Esophagus muscularis mucosa (tissue), 4 donors: Measurements from ENCODE around the gene DEDD2. TPM values are rescaled to one million over a fixed set of nuclear protein-coding genes. Genes with fewer than 3 reads are reported as not detected.

Source experiments
- DNase-seq: peaks from one replicate; pipeline ENCODE4 v3.0.0-alpha.2; 2017; ENCODE audit errors: extremely low spot score
- H3K27ac ChIP-seq, 4 donors: fragments of 200-600 bp; sonication (generic); replicated peaks in 1 of 4; 1 replicate in 3 of 4; 2 replicates in 1 of 4; pipeline ENCODE4 v1.5.1; 2016 to 2019; ENCODE audit warnings: mild to moderate bottlenecking in 1 of 4
- H3K27me3 ChIP-seq, 4 donors: fragments of 200-600 bp; sonication (generic); one replicate each; pipeline versions ENCODE4 v1.5.1 to v1.6.0; 2016 to 2019
- H3K36me3 ChIP-seq, 4 donors: fragments of 200-600 bp; sonication (generic); one replicate each; pipeline ENCODE4 v1.5.1; 2016 to 2019
- H3K4me1 ChIP-seq, 4 donors: fragments of 200-600 bp; sonication (generic); one replicate each; pipeline ENCODE4 v1.5.1; 2016 to 2019
- H3K4me3 ChIP-seq, 4 donors: fragments of 200-600 bp; sonication (generic); 1 replicate in 2 of 4; 2 replicates in 2 of 4; pipeline ENCODE4 v1.5.1; 2016 to 2019; ENCODE audit warnings: mild to moderate bottlenecking in 4 of 4, moderate library complexity in 1 of 4
- H3K9me3 ChIP-seq, 4 donors: fragments of 200-600 bp; sonication (generic); 1 replicate in 3 of 4; 2 replicates in 1 of 4; pipeline ENCODE4 v1.5.1; 2016 to 2019
- CTCF ChIP-seq, 3 experiments: fragments of 200-600 bp in 2 of 3; fragments of 450-650 bp in 1 of 3; sonication (generic) in 2 of 3; IDR thresholded peaks; one replicate each; pipeline ENCODE4 v1.5.1; 2017 to 2019; ENCODE audit warnings: antibody characterized with exemption in 3 of 3, mild to moderate bottlenecking in 2 of 3, moderate library complexity in 1 of 3
- EP300 ChIP-seq: sonication (generic); formaldehyde crosslinking; IDR thresholded peaks from one replicate; pipeline ENCODE4 v1.6.1; 2017; ENCODE audit warnings: antibody characterized with exemption
- POLR2A ChIP-seq: fragments of 450-650 bp; IDR thresholded peaks from one replicate; pipeline ENCODE4 v1.6.1; 2017; ENCODE audit warnings: antibody characterized with exemption, moderate library complexity, mild to moderate bottlenecking, low read depth
- POLR2AphosphoS5 ChIP-seq, 2 donors: sonication (generic); formaldehyde crosslinking; IDR thresholded peaks; one replicate each; pipeline ENCODE4 v1.6.1; 2017; ENCODE audit warnings: antibody characterized with exemption in 2 of 2
- WGBS: methylation state at CpG from one replicate; pipeline ENCODE4 v1.1.5; 2018; 5-methylcytosine and 5-hydroxymethylcytosine counted together
- intact Hi-C: fragments of 100-400 bp; cut with DNase I; formaldehyde crosslinking; loops from one replicate; pipeline ENCODE4 v1.15.1; 2023
- total RNA-seq, 4 donors: library from RNA; depleted of rRNA; stranded (reverse); fragments of >200 nt; gene quantifications; one replicate each; pipeline versions ENCODE4 v1.1.0 to v1.2.1, GENCODE V29; 2016

DEDD2 gene
- total RNA-seq, 4 donors from 2014 or later, result 22.0 to 42.1 (median 31.2) TPM

- intact Hi-C loops, result no loop called here
- no peaks in the 10 kb centered on the region for H3K36me3 ChIP-seq
- peaks cover 34 to 44% (median 42%) of the 10 kb centered on the region in 4 donors for H3K4me1 ChIP-seq
- H3K9me3 ChIP-seq, result no peaks in the 10 kb centered on the region
- no peaks in the 10 kb centered on the region for H3K27me3 ChIP-seq
- peak overlapping the region; percentile 85 to 98 (median 96) for H3K4me3 ChIP-seq
- no peak for TF ChIP-seq EP300
- TF ChIP-seq POLR2AphosphoS5 (IDR thresholded peaks at IDR 0.05), result peak; percentile 26 to 57
- WGBS, result 5% methylated on average over 33 of the region's 38 CpGs
- peak overlapping the region; percentile 100 for H3K27ac ChIP-seq
- DNase-seq, result no peak
These were observed 38.6 kb upstream of the DEDD2 start for GRCh38 chr19:42255766-42256745.

GRCh38 chr19:42254850-42255765 is 37.6 kb upstream of the DEDD2 start, which contains the start of gene ERF:
TSS of gene ERF (minus strand) at chr19:42255128. CDS start at chr19:42254999, 129 bp downstream.
- Histone ChIP-seq H3K27me3 (no peaks in the 10 kb centered on the region), H3K36me3 (peaks cover 0 to 3% (median 2%) of the 10 kb centered on the region in 4 donors), H3K4me3 (peak within 1 kb of the TSS; percentile 85 to 98 (median 96)), H3K9me3 (no peaks in the 10 kb centered on the region), H3K27ac (peak within 1 kb of the TSS; percentile 100), H3K4me1 (peaks cover 43 to 54% (median 51%) of the 10 kb centered on the region in 4 donors)
- intact Hi-C loops, result no loop called here
- peak; percentile 99 for DNase-seq
- 0% methylated on average over 8 of the region's 75 CpGs for WGBS
- TF ChIP-seq EP300, result no peak
- peak; percentile 95 for TF ChIP-seq POLR2A
- peak; percentile 98 to 99 for TF ChIP-seq POLR2AphosphoS5 (IDR thresholded peaks at IDR 0.05)
- peak in 1 of 3 experiments; percentile 22 for TF ChIP-seq CTCF (IDR thresholded peaks at IDR 0.05)

GRCh38 chr19:42254089-42254849 is 36.8 kb upstream of the DEDD2 start:
- Histone ChIP-seq H3K27me3 (no peaks in the 10 kb centered on the region), H3K36me3 (peaks cover 0 to 12% (median 10%) of the 10 kb centered on the region in 4 donors), H3K9me3 (no peaks in the 10 kb centered on the region), H3K4me1 (peaks cover 51 to 62% (median 59%) of the 10 kb centered on the region in 4 donors), H3K27ac (peak overlapping the region; percentile 100), H3K4me3 (peak overlapping the region; percentile 85 to 98 (median 96))
- peak; percentile 96 for DNase-seq
- TF ChIP-seq EP300 (no peak), POLR2AphosphoS5 (IDR thresholded peaks at IDR 0.05) (peak; percentile 64 to 75), CTCF (IDR thresholded peaks at IDR 0.05) (peak in 1 of 3 experiments; percentile 2), POLR2A (no peak)
- no CpG with 5 or more reads among the region's 70 CpGs for WGBS
- intact Hi-C loops, result no loop called here

GRCh38 chr19:42253245-42254088 is 36.0 kb upstream of the DEDD2 start:
- peaks cover 5 to 20% (median 18%) of the 10 kb centered on the region in 4 donors for H3K36me3 ChIP-seq
- no peak for DNase-seq
- no peaks in the 10 kb centered on the region for H3K27me3 ChIP-seq
- H3K27ac ChIP-seq, result peak overlapping the region; percentile 100
- no peaks in the 10 kb centered on the region for H3K9me3 ChIP-seq
- TF ChIP-seq POLR2A, result no peak
- TF ChIP-seq CTCF (IDR thresholded peaks at IDR 0.05), result no peak
- TF ChIP-seq POLR2AphosphoS5 (IDR thresholded peaks at IDR 0.05), result peak; percentile 37 to 64
- peaks cover 57 to 70% (median 67%) of the 10 kb centered on the region in 4 donors for H3K4me1 ChIP-seq
- peak overlapping the region; percentile 85 to 98 (median 96) for H3K4me3 ChIP-seq
- WGBS, result 1% methylated on average over 30 of the region's 71 CpGs
- intact Hi-C loops, result no loop called here
